ENCODE measurements around the gene SDK1.

Gene SDK1

GRCh38 chr7:4271716-4272015 lies 970.6 kb downstream of the SDK1 start:
- Histone ChIP-seq H3K27ac (no peak overlapping the region), H3K4me1 (ENCODE audit: control insufficient read depth in 1 of 2, insufficient read depth in 1 of 2, low read depth in 1 of 2, low read length in 1 of 2) (no peaks in the 10 kb centered on the region), H3K9me3 (no peaks in the 10 kb centered on the region), H3K27me3 (no peaks in the 10 kb centered on the region), H3K36me3 (no peaks in the 10 kb centered on the region), H3K4me3 (ENCODE audit: low read depth in 1 of 2, low read length in 1 of 2) (no peak overlapping the region)
- TF ChIP-seq, protein P1, sequence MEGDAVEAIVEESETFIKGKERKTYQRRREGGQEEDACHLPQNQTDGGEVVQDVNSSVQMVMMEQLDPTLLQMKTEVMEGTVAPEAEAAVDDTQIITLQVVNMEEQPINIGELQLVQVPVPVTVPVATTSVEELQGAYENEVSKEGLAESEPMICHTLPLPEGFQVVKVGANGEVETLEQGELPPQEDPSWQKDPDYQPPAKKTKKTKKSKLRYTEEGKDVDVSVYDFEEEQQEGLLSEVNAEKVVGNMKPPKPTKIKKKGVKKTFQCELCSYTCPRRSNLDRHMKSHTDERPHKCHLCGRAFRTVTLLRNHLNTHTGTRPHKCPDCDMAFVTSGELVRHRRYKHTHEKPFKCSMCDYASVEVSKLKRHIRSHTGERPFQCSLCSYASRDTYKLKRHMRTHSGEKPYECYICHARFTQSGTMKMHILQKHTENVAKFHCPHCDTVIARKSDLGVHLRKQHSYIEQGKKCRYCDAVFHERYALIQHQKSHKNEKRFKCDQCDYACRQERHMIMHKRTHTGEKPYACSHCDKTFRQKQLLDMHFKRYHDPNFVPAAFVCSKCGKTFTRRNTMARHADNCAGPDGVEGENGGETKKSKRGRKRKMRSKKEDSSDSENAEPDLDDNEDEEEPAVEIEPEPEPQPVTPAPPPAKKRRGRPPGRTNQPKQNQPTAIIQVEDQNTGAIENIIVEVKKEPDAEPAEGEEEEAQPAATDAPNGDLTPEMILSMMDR (IDR thresholded peaks at IDR 0.05) = no peak

DNA sequence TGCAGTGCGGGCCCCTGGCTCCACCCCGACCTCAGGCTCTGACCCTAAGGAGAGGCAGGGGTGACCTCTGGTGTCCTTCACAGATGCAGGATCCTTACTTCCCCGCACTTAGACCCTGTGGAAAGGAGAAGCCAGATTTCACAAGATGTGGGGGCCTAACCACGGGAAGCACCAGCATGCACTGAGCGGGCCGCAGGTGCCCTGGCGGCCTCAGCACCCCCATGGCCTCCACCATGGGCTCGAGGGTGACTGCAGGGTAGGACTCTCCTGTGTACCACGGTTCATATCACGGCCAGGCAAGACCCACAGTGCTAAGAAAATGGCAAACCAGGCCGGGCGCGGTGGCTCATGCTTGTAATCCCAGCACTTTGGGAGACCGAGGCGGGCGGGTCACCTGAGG lies 971.1 kb downstream of the SDK1 start:
- H3K9me3 ChIP-seq = no peaks in the 10 kb centered on the region
- no peak overlapping the region for H3K4me3 ChIP-seq (ENCODE audit: low read depth in 1 of 2, low read length in 1 of 2)
- no peaks in the 10 kb centered on the region for H3K36me3 ChIP-seq
- H3K27ac ChIP-seq = no peak overlapping the region
- no peaks in the 10 kb centered on the region for H3K27me3 ChIP-seq
- TF ChIP-seq, protein P1 (IDR thresholded peaks at IDR 0.05) = no peak
- no peaks in the 10 kb centered on the region for H3K4me1 ChIP-seq (ENCODE audit: control insufficient read depth in 1 of 2, insufficient read depth in 1 of 2, low read depth in 1 of 2, low read length in 1 of 2)

GRCh38 chr7:4273566-4274230 lies 972.6 kb downstream of the SDK1 start:
- Histone ChIP-seq H3K9me3 (no peaks in the 10 kb centered on the region), H3K27me3 (no peaks in the 10 kb centered on the region), H3K27ac (no peak overlapping the region), H3K4me1 (ENCODE audit: control insufficient read depth in 1 of 2, insufficient read depth in 1 of 2, low read depth in 1 of 2, low read length in 1 of 2) (no peaks in the 10 kb centered on the region), H3K4me3 (ENCODE audit: low read depth in 1 of 2, low read length in 1 of 2) (no peak overlapping the region), H3K36me3 (no peaks in the 10 kb centered on the region)
- TF ChIP-seq, protein P1 (IDR thresholded peaks at IDR 0.05) = no peak

DNA sequence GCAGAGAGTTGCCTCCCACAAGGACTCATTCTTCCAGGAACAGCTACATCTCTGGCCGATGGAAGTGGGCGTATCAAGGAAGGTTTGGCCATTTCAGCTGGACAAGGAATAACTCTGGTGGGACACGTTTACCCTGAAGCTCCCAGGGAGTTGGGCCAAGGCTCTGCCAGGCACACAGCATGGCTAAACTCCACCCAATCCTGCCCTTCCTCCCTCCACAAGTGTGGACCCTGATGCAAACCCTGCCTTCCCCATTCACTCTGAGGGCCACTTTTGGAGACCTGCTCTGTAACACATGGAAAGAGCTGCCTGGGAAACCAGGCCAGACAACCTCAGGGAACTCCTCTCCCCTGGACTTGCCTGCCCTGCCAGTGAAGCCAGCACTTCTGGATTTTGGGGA lies 973.2 kb downstream of the SDK1 start:
- Histone ChIP-seq H3K4me3 (ENCODE audit: low read depth in 1 of 2, low read length in 1 of 2) (no peak overlapping the region), H3K27ac (no peak overlapping the region), H3K27me3 (no peaks in the 10 kb centered on the region), H3K36me3 (no peaks in the 10 kb centered on the region), H3K4me1 (ENCODE audit: control insufficient read depth in 1 of 2, insufficient read depth in 1 of 2, low read depth in 1 of 2, low read length in 1 of 2) (no peaks in the 10 kb centered on the region), H3K9me3 (no peaks in the 10 kb centered on the region)
- TF ChIP-seq, protein P1 (IDR thresholded peaks at IDR 0.05) = no peak

- TF ChIP-seq, protein P1 (IDR thresholded peaks at IDR 0.05) = no peak
- no peaks in the 10 kb centered on the region for H3K9me3 ChIP-seq
These were observed 976.9 kb downstream of the SDK1 start for GRCh38 chr7:4277936-4278335.

DNA sequence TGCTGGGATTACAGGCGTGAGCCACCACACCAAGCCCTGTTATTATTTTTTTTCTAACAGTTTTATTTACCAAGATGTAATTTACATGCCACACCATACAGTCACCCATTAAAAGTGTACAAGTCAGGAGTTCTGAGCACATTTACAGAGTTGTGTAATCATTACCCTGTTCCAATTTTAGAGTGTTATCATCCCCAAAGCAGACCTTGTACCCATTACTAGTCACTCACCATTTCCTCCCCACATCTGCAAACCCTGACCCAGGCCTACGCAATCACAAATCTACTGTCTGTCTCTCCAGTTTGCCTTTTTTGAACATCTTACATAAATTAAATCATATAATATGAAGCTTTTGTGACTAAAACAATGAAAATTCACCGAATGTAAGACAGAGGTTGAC lies 978.2 kb downstream of the SDK1 start:
- TF ChIP-seq, protein P1 (IDR thresholded peaks at IDR 0.05) = no peak
- Histone ChIP-seq H3K27me3 (no peaks in the 10 kb centered on the region), H3K4me3 (ENCODE audit: low read depth in 1 of 2, low read length in 1 of 2) (no peak overlapping the region), H3K9me3 (no peaks in the 10 kb centered on the region), H3K36me3 (no peaks in the 10 kb centered on the region), H3K4me1 (ENCODE audit: control insufficient read depth in 1 of 2, insufficient read depth in 1 of 2, low read depth in 1 of 2, low read length in 1 of 2) (no peaks in the 10 kb centered on the region), H3K27ac (no peak overlapping the region)

More at GRCh38 chr7:4277936-4278335, 976.9 kb downstream of the SDK1 start:
- no peaks in the 10 kb centered on the region for H3K4me1 ChIP-seq (ENCODE audit: control insufficient read depth in 1 of 2, insufficient read depth in 1 of 2, low read depth in 1 of 2, low read length in 1 of 2)
- H3K4me3 ChIP-seq (ENCODE audit: low read depth in 1 of 2, low read length in 1 of 2) = no peak overlapping the region
- no peak overlapping the region for H3K27ac ChIP-seq
- H3K27me3 ChIP-seq = no peaks in the 10 kb centered on the region
- H3K36me3 ChIP-seq = no peaks in the 10 kb centered on the region
